ENCODE results near the gene ZNF564.
A peak's percentile ranks its signal among the peaks of the same experiment; 100 is the strongest.
"Not testable (repeated sequence)": the region's sequence is repeated elsewhere in the genome, so short reads cannot be mapped to it uniquely, and the experiment has no call there.

Gene ZNF564

GRCh38 chr19:12496480-12496879 lies 54.8 kb downstream of the ZNF564 start:
- no peak for DNase-seq (ENCODE audit: low spot score)

DNA sequence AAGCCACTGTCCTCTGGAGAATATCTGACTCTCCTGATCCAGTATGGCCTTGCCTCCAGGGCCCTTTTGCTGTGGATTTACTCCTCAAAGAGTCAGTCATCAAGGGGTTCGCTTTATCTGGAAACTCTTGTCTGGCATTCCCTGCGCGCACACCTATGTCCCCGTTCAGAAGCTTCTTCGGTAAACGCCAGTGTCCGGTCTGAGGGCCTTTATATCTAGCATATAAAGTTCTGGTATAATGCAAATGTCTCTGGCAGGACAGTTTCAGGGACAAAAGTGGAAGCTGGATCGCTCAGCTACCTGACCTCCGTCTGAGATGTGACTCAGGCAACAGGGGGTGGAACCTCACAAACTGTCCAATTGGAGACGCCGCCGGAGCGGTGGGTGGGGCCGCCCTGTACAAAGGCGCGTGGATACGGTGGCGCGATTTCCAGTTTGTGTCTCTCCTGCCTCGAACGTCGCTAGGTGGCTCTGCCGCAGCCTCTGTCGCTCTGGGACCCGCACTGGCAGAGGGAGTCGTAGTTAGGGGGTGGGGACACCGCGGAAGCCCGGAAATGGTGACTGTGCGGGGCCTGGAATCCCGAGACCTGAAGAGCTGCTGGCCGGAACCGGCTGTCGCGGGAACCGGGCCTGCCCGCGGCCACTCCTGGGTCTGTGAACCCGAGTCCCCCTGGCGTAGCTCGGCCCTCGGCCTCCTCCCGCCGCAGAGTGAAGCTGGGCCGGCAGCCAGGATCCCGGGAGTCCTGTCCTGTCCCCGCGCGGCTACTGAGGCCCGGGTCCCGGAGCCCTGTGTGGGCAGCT lies 56.1 kb downstream of the ZNF564 start:
- DNase-seq (ENCODE audit: low spot score) = peak; percentile 95

DNA sequence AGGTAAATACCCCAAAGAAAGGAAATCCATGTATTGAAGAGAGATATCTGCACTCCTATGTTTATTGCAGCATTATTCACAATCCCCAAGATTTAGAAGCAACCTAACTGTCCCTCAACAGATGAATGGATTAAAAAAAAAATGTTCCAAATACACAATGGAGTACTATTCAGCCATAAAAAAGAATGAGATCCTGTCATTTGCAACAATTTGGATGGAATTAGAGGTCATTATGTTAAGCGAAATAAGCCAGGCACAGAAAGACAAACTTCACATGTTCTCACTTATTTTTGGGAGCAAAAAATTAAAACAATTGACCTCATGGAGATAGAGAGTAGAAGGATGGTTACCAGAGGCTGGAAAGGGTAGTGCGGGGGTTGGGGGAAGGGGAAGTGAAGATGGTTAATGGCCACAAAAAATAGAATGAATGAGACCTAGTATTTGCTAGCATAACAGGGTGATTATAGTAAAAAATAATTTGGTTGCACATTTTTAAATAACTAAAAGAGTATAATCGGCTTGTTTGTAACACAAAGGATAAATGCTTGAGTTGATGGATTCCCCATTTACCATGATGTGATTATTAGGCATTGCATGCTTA lies 56.9 kb downstream of the ZNF564 start:
- DNase-seq (ENCODE audit: low spot score) = no peak

- not testable (repeated sequence) for DNase-seq (ENCODE audit: low spot score)
These were observed 65.0 kb downstream of the ZNF564 start for GRCh38 chr19:12486265-12486783.

DNA sequence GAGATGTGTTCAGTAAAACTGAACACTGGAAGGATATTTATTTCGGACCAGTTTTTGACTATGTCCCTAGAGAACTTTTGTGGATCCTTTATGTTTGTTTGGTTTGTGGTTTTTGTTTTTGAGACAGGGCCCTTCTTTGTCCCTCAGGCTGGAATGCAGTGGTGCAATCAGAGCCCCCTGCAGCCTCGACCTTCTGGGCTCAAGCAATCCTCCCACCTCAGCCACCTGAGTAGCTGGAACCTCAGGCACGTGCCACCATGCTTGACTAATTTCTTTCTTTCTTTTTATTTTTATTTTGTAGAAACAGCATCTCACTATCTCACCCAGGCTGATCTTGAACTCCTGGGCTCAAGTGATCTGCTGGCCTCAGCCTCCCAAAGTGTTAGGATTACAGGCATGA lies 65.7 kb downstream of the ZNF564 start:
- no peak for DNase-seq (ENCODE audit: low spot score)

- DNase-seq (ENCODE audit: low spot score) = no peak
These were observed 66.2 kb downstream of the ZNF564 start for GRCh38 chr19:12485052-12485416.

DNA sequence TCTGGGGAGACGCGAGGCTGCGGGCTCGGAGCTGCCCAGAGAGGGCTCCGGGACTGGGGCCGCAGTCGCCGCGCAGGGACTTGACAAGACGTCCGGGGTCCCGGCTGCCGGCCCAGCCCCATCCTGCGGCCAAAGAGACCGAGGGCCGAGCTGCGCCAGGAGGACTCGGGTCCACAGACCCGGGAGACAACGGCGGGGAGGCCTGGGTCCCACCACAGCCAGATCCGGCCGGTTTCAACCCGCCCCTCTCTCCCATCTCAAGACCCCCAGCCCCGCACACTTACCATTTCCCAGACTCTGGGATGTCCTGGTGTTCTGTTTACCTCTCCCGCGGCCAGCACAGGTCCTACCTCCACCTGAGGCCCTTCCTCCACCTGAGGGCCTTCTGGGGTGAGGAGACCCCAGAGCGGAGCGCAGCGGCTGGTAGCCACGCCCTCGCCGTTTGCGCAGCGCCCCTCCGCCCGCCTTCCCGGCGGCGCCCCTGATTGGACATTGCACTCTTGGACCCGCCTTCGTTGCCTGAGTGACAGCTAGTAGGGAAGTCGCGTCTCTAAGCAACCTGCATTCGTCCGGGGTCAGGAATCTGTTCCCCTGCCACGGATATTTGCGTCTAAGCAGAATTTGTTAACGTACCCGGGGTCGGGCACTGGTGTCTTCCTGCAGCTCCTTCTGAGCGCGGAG lies 66.8 kb downstream of the ZNF564 start, which contains the start of gene ZNF709:
TSS of gene ZNF709 (minus strand) at position 446 of the 681 bp plus-strand sequence. CDS start at position 287, 159 bp downstream.
- peak; percentile 98 for DNase-seq (ENCODE audit: low spot score)

GRCh38 chr19:12484011-12484370 lies 67.3 kb downstream of the ZNF564 start:
- DNase-seq (ENCODE audit: low spot score) = no peak

- no peak for DNase-seq (ENCODE audit: low spot score)
These were observed 68.8 kb downstream of the ZNF564 start for GRCh38 chr19:12482509-12482886.

DNA sequence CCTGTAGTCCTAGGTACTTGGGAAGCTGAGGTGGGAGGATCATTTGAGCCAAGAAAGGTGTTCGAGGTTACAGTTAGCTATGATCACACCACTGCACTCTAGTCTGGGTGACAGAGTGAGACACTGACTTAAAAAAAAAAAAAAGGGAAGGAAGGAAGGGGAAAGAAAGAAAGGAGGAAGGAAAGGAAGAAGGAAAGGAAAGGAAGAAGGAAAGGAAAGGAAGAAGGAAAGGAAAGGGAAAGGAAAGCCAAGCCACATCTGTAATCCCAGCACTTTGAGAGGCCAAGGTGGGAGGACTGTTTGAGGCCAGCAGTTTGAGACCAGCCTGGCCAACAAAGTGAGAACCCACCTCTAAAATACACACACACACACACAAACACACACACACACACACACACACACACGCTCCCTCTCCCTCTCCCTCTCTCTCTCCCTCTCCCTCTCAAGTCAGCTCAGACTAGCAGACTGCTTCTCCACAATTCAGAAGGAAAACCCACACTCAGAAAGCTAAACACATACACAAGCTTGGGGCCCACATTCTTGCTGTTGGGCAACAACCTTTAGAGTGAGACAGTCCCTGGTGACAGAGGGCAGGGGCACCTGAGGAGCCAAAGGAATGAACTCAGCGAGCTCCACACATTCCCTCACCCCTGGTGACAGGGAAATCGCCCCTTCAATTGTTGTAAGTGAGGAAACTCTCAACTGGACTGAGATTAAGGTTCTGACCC lies 69.3 kb downstream of the ZNF564 start:
- DNase-seq (ENCODE audit: low spot score) = no peak

- DNase-seq (ENCODE audit: low spot score) = no peak
These were observed 72.9 kb downstream of the ZNF564 start for GRCh38 chr19:12478234-12478941.
